ENCODE measurements around the gene ATP10B.
"Not testable (repeated sequence)": the region's sequence is repeated elsewhere in the genome, so short reads cannot be mapped to it uniquely, and the experiment has no call there.

Gene ATP10B

GRCh38 chr5:160844177-160844576 lies 7.8 kb downstream of the ATP10B start:
- no peak for DNase-seq (ENCODE audit: insufficient read length)
- TF ChIP-seq TAF1 (IDR thresholded peaks at IDR 0.05; ENCODE audit: borderline replicate concordance, low read depth, low read length) (no peak), POLR2AphosphoS5 (IDR thresholded peaks at IDR 0.05; ENCODE audit: low read depth, low read length) (no peak), POLR2A (IDR thresholded peaks at IDR 0.05; ENCODE audit: low read depth, low read length) (no peak)
- FAIRE-seq, result no peak

- TF ChIP-seq POLR2A (IDR thresholded peaks at IDR 0.05; ENCODE audit: low read depth, low read length), result no peak
- TF ChIP-seq POLR2AphosphoS5 (IDR thresholded peaks at IDR 0.05; ENCODE audit: low read depth, low read length), result no peak
- no peak for TF ChIP-seq TAF1 (IDR thresholded peaks at IDR 0.05; ENCODE audit: borderline replicate concordance, low read depth, low read length)
- DNase-seq (ENCODE audit: insufficient read length) (no peak), FAIRE-seq (no peak)
These were observed 8.8 kb downstream of the ATP10B start for GRCh38 chr5:160843240-160843639.

- no peak for DNase-seq (ENCODE audit: insufficient read length)
- TF ChIP-seq POLR2AphosphoS5 (IDR thresholded peaks at IDR 0.05; ENCODE audit: low read depth, low read length) (no peak), POLR2A (IDR thresholded peaks at IDR 0.05; ENCODE audit: low read depth, low read length) (no peak), TAF1 (IDR thresholded peaks at IDR 0.05; ENCODE audit: borderline replicate concordance, low read depth, low read length) (no peak)
- FAIRE-seq, result no peak
These were observed 14.0 kb downstream of the ATP10B start for GRCh38 chr5:160837749-160838593.

- TF ChIP-seq TAF1 (IDR thresholded peaks at IDR 0.05; ENCODE audit: borderline replicate concordance, low read depth, low read length) (no peak), POLR2AphosphoS5 (IDR thresholded peaks at IDR 0.05; ENCODE audit: low read depth, low read length) (no peak), POLR2A (IDR thresholded peaks at IDR 0.05; ENCODE audit: low read depth, low read length) (no peak)
- DNase-seq (ENCODE audit: insufficient read length), result no peak
- no peak for FAIRE-seq
These were observed 14.8 kb downstream of the ATP10B start for GRCh38 chr5:160837211-160837610.

GRCh38 chr5:160835818-160836528 lies 16.0 kb downstream of the ATP10B start:
- DNase-seq (ENCODE audit: insufficient read length), result no peak
- no peak for FAIRE-seq
- TF ChIP-seq TAF1 (IDR thresholded peaks at IDR 0.05; ENCODE audit: borderline replicate concordance, low read depth, low read length), result no peak
- TF ChIP-seq POLR2AphosphoS5 (IDR thresholded peaks at IDR 0.05; ENCODE audit: low read depth, low read length), result no peak
- TF ChIP-seq POLR2A (IDR thresholded peaks at IDR 0.05; ENCODE audit: low read depth, low read length), result no peak

- no peak for TF ChIP-seq POLR2A (IDR thresholded peaks at IDR 0.05; ENCODE audit: low read depth, low read length)
- no peak for TF ChIP-seq TAF1 (IDR thresholded peaks at IDR 0.05; ENCODE audit: borderline replicate concordance, low read depth, low read length)
- no peak for TF ChIP-seq POLR2AphosphoS5 (IDR thresholded peaks at IDR 0.05; ENCODE audit: low read depth, low read length)
- peak; percentile 50 for FAIRE-seq
These were observed 16.6 kb downstream of the ATP10B start for GRCh38 chr5:160835376-160835775.

GRCh38 chr5:160833806-160834205 lies 18.2 kb downstream of the ATP10B start:
- FAIRE-seq (no peak), DNase-seq (ENCODE audit: insufficient read length) (no peak)
- no peak for TF ChIP-seq POLR2AphosphoS5 (IDR thresholded peaks at IDR 0.05; ENCODE audit: low read depth, low read length)
- TF ChIP-seq TAF1 (IDR thresholded peaks at IDR 0.05; ENCODE audit: borderline replicate concordance, low read depth, low read length), result no peak
- no peak for TF ChIP-seq POLR2A (IDR thresholded peaks at IDR 0.05; ENCODE audit: low read depth, low read length)

More at GRCh38 chr5:160835376-160835775, 16.6 kb downstream of the ATP10B start:
- DNase-seq (ENCODE audit: insufficient read length), result no peak

GRCh38 chr5:160831801-160832200 lies 20.2 kb downstream of the ATP10B start:
- no peak for FAIRE-seq
- TF ChIP-seq TAF1 (IDR thresholded peaks at IDR 0.05; ENCODE audit: borderline replicate concordance, low read depth, low read length) (no peak), POLR2AphosphoS5 (IDR thresholded peaks at IDR 0.05; ENCODE audit: low read depth, low read length) (no peak), POLR2A (IDR thresholded peaks at IDR 0.05; ENCODE audit: low read depth, low read length) (no peak)
- no peak for DNase-seq (ENCODE audit: insufficient read length)

- TF ChIP-seq POLR2A (IDR thresholded peaks at IDR 0.05; ENCODE audit: low read depth, low read length) (no peak), POLR2AphosphoS5 (IDR thresholded peaks at IDR 0.05; ENCODE audit: low read depth, low read length) (no peak), TAF1 (IDR thresholded peaks at IDR 0.05; ENCODE audit: borderline replicate concordance, low read depth, low read length) (no peak)
- no peak for FAIRE-seq
- no peak for DNase-seq (ENCODE audit: insufficient read length)
These were observed 27.6 kb downstream of the ATP10B start for GRCh38 chr5:160824301-160825001.

GRCh38 chr5:160812996-160813395 lies 39.0 kb downstream of the ATP10B start:
- not testable (repeated sequence) for DNase-seq (ENCODE audit: insufficient read length); FAIRE-seq

GRCh38 chr5:160805376-160805775 lies 46.6 kb downstream of the ATP10B start:
- FAIRE-seq, result no peak
- TF ChIP-seq POLR2AphosphoS5 (IDR thresholded peaks at IDR 0.05; ENCODE audit: low read depth, low read length) (no peak), TAF1 (IDR thresholded peaks at IDR 0.05; ENCODE audit: borderline replicate concordance, low read depth, low read length) (no peak), POLR2A (IDR thresholded peaks at IDR 0.05; ENCODE audit: low read depth, low read length) (no peak)

More at GRCh38 chr5:160805376-160805775, 46.6 kb downstream of the ATP10B start:
- DNase-seq (ENCODE audit: insufficient read length), result no peak

All from GM12892 (cell line).